GDM1 (cell line): ENCODE results near the gene ZNF564.
"Not testable (repeated sequence)": the region's sequence is repeated elsewhere in the genome, so short reads cannot be mapped to it uniquely, and the experiment has no call there.

Experiments used
- DNase-seq: peaks from one replicate; lab custom pipeline; 2025; lab: John Stamatoyannopoulos, UW

The ZNF564 gene

GRCh38 chr19:12496480-12496879 is 54.8 kb downstream of the ZNF564 start:
- DNase-seq, result no peak

- DNase-seq, result peak; percentile 52
Observed at GRCh38 chr19:12495002-12495802, 56.1 kb downstream of the ZNF564 start.

- DNase-seq, result no peak
Observed at GRCh38 chr19:12494260-12494860, 56.9 kb downstream of the ZNF564 start.

GRCh38 chr19:12486265-12486783 is 65.0 kb downstream of the ZNF564 start:
- DNase-seq, result not testable (repeated sequence)

- DNase-seq, result no peak
Observed at GRCh38 chr19:12485571-12485970, 65.7 kb downstream of the ZNF564 start.

- no peak for DNase-seq
Observed at GRCh38 chr19:12485052-12485416, 66.2 kb downstream of the ZNF564 start.

GRCh38 chr19:12484371-12485051 is 66.8 kb downstream of the ZNF564 start, which contains the start of gene ZNF709:
Gene ZNF709 (minus strand): TSS chr19:12484816. CDS start chr19:12484657, 159 bp downstream.
- peak; percentile 87 for DNase-seq

- DNase-seq, result no peak
Observed at GRCh38 chr19:12484011-12484370, 67.3 kb downstream of the ZNF564 start.

GRCh38 chr19:12482509-12482886 is 68.8 kb downstream of the ZNF564 start:
- peak; percentile 36 for DNase-seq

- DNase-seq, result no peak
Observed at GRCh38 chr19:12481781-12482508, 69.3 kb downstream of the ZNF564 start.

- DNase-seq, result no peak
Observed at GRCh38 chr19:12478234-12478941, 72.9 kb downstream of the ZNF564 start.
